IMR-90 (cell line): ENCODE measurements around the gene EBP. TPM values are rescaled to one million over a fixed set of nuclear protein-coding genes. Genes with fewer than 3 reads are reported as not detected.

Experiments
- ATAC-seq: fragments of 200-7000 bp; cut with Tn5 transposase; 2 replicates; pipeline ENCODE4 v1.9.1; 2020; ENCODE audit warnings: low read depth, mild to moderate bottlenecking, moderate library complexity
- BruUV-seq: library from RNA; stranded (reverse); fragments of 400-500 nt; replicated peaks from 2 replicates; lab custom pipeline; 2021; lab: Mats Ljungman, UMichigan
- CTCF ChIA-PET: fragments of 300-600 bp; formaldehyde crosslinking; extraction: SDS; loops from one replicate; lab custom pipeline; 2021; ENCODE audit warnings: antibody characterized with exemption; lab: Yijun Ruan, JAX
- POLR2A ChIA-PET: fragments of 300-600 bp; sonication (Branson Sonifier 250); formaldehyde crosslinking; loops from one replicate; lab custom pipeline; 2022; ENCODE audit warnings: antibody characterized with exemption; ENCODE audit not compliant: unreplicated experiment; lab: Charles Lee
- DNase-seq: peaks from one replicate; pipeline ENCODE4 v3.0.0; 2013
- H2AFZ ChIP-seq: replicated peaks from 2 replicates; pipeline ENCODE3; 2013; ENCODE audit warnings: low read length, mild to moderate bottlenecking; ENCODE audit not compliant: poor library complexity
- H2AK5ac ChIP-seq: 2 replicates; pipeline ENCODE4 v1.6.1; 2013; ENCODE audit warnings: low read depth, low read length, inconsistent platforms
- H2AK9ac ChIP-seq: replicated peaks from 2 replicates; pipeline ENCODE3; 2013; ENCODE audit warnings: mild to moderate bottlenecking, low read depth, low read length, moderate library complexity; ENCODE audit not compliant: poor library complexity
- H2BK120ac ChIP-seq: 2 replicates; pipeline ENCODE4 v1.6.1; 2013; ENCODE audit warnings: low read depth, low read length, inconsistent platforms
- H2BK15ac ChIP-seq: 3 replicates; pipeline ENCODE4 v1.6.1; 2013; ENCODE audit warnings: low read depth, low read length, inconsistent platforms
- H2BK20ac ChIP-seq: 2 replicates; pipeline ENCODE4 v1.6.1; 2013; ENCODE audit warnings: low read depth, mild to moderate bottlenecking, inconsistent platforms, low read length, moderate library complexity
- H2BK5ac ChIP-seq: 2 replicates; pipeline ENCODE4 v1.6.1; 2013; ENCODE audit warnings: mild to moderate bottlenecking, low read depth, low read length, inconsistent platforms; ENCODE audit not compliant: poor library complexity, severe bottlenecking
- H3K14ac ChIP-seq: replicated peaks from 2 replicates; pipeline ENCODE4 v1.6.1; 2013; ENCODE audit warnings: low read depth, low read length, inconsistent platforms
- H3K18ac ChIP-seq: 2 replicates; pipeline ENCODE4 v1.6.1; 2013; ENCODE audit warnings: low read depth, low read length, control low read depth
- H3K23ac ChIP-seq: 2 replicates; pipeline ENCODE4 v1.6.1; 2013; ENCODE audit warnings: low read depth, low read length, inconsistent platforms
- H3K27ac ChIP-seq: 2 replicates; pipeline ENCODE4 v1.5.1; 2013; ENCODE audit warnings: mild to moderate bottlenecking, control low read depth, low read length; ENCODE audit not compliant: insufficient read depth
- H3K27me3 ChIP-seq: 2 replicates; pipeline ENCODE4 v1.6.1; 2013; ENCODE audit warnings: low read length; ENCODE audit not compliant: control insufficient read depth, insufficient read depth
- H3K36me3 ChIP-seq: 2 replicates; pipeline ENCODE4 v1.6.1; 2013; ENCODE audit warnings: low read length, mixed read lengths; ENCODE audit not compliant: control insufficient read depth, insufficient read depth
- H3K4ac ChIP-seq: 2 replicates; pipeline ENCODE4 v1.6.1; 2013; ENCODE audit warnings: low read depth, low read length, inconsistent platforms
- H3K4me1 ChIP-seq: 2 replicates; pipeline ENCODE4 v1.6.1; 2013; ENCODE audit warnings: low read length, mixed read lengths; ENCODE audit not compliant: control insufficient read depth, insufficient read depth
- H3K4me2 ChIP-seq: 2 replicates; pipeline ENCODE4 v1.6.1; 2013; ENCODE audit warnings: low read depth, mild to moderate bottlenecking, control low read depth, low read length, moderate library complexity
- H3K4me3 ChIP-seq: 2 replicates; pipeline ENCODE4 v1.5.1; 2013; ENCODE audit warnings: low read depth, mild to moderate bottlenecking, control low read depth, low read length, moderate library complexity; ENCODE audit not compliant: insufficient read depth
- H3K56ac ChIP-seq: 2 replicates; pipeline ENCODE4 v1.6.1; 2013; ENCODE audit warnings: low read length, inconsistent platforms; ENCODE audit not compliant: insufficient read depth; ENCODE audit errors: extremely low read depth
- H3K79me1 ChIP-seq, 2 experiments: 2 replicates each; pipeline ENCODE4 v1.6.1; 2013; ENCODE audit warnings: low read length in 2 of 2, inconsistent platforms in 1 of 2, low read depth in 1 of 2
- H3K9ac ChIP-seq: 2 replicates; pipeline ENCODE4 v1.6.1; 2013; ENCODE audit warnings: low read depth, low read length, control low read depth
- H3K9me1 ChIP-seq: 2 replicates; pipeline ENCODE4 v1.6.1; 2013; ENCODE audit warnings: low read length, inconsistent platforms; ENCODE audit not compliant: insufficient read depth
- H3K9me3 ChIP-seq: 2 replicates; pipeline ENCODE4 v1.6.1; 2013; ENCODE audit warnings: low read length; ENCODE audit not compliant: control insufficient read depth, insufficient read depth
- H4K20me1 ChIP-seq: 2 replicates; pipeline ENCODE4 v1.6.1; 2013; ENCODE audit warnings: low read length, inconsistent platforms; ENCODE audit not compliant: insufficient read depth
- H4K5ac ChIP-seq: 2 replicates; pipeline ENCODE4 v1.6.1; 2013; ENCODE audit warnings: mild to moderate bottlenecking, low read depth, low read length, control low read depth
- H4K8ac ChIP-seq, 2 experiments: 2 replicates each; pipeline ENCODE4 v1.6.1; 2013; ENCODE audit warnings: low read depth in 2 of 2, low read length in 2 of 2, control low read depth in 1 of 2, inconsistent platforms in 1 of 2
- H4K91ac ChIP-seq: 2 replicates; pipeline ENCODE4 v1.6.1; 2013; ENCODE audit warnings: low read depth, low read length, inconsistent platforms; ENCODE audit not compliant: insufficient read depth
- CHD1 ChIP-seq: IDR thresholded peaks from 2 replicates; pipeline ENCODE4 v1.6.1; 2012; ENCODE audit warnings: low read depth, low read length, improper control_type of control experiment
- FOS ChIP-seq: fragments of 150-350 bp; IDR thresholded peaks from 2 replicates; pipeline ENCODE4 v1.6.1; 2016; ENCODE audit warnings: low read depth, low read length
- MAZ ChIP-seq: IDR thresholded peaks from 2 replicates; pipeline ENCODE4 v1.6.1; 2012; ENCODE audit warnings: low read depth, mild to moderate bottlenecking, low read length, improper control_type of control experiment, moderate library complexity, borderline replicate concordance
- MXI1 ChIP-seq: IDR thresholded peaks from 2 replicates; pipeline ENCODE4 v1.6.1; 2012; ENCODE audit warnings: low read depth, mild to moderate bottlenecking, low read length, moderate library complexity, borderline replicate concordance
- USF2 ChIP-seq: fragments of 150-350 bp; IDR thresholded peaks from 2 replicates; pipeline ENCODE4 v1.6.1; 2017; ENCODE audit warnings: mild to moderate bottlenecking, antibody characterized with exemption, low read length, low read depth
- WGBS, 2 experiments: methylation state at CpG; one replicate each; pipeline versions ENCODE4 v1.1.5 to v1.1.7; 2013; ENCODE audit warnings: missing lambda C conversion rate in 2 of 2; ENCODE audit not compliant: insufficient read length in 1 of 2; ENCODE audit errors: extremely low coverage in 2 of 2; 5-methylcytosine and 5-hydroxymethylcytosine counted together
- dilution Hi-C: fragments of 300-500 bp; cut with HindIII; formaldehyde crosslinking; loops from one replicate; pipeline ENCODE4 v1.14.3; 2018; ENCODE audit warnings: low sequenced_read_pairs; ENCODE audit not compliant: unreplicated experiment
- in situ Hi-C: fragments of 300-500 bp; cut with MboI; formaldehyde crosslinking; loops from 3 replicates; pipeline ENCODE4 v1.14.3; 2019; ENCODE audit warnings: low sequenced_read_pairs, inconsistent platforms, mixed read lengths
- intact Hi-C: fragments of 100-400 bp; cut with micrococcal nuclease; formaldehyde crosslinking; loops from 2 replicates; pipeline ENCODE4 v1.10.0; 2022
- polyA plus RNA-seq, 3 experiments: library from polyadenylated mRNA; depleted of rRNA; stranded (reverse); fragments of >200 nt; gene quantifications; 2 replicates each; pipeline ENCODE4 v1.2.3, GENCODE V29; 2012; ENCODE audit warnings: low replicate concordance in 1 of 3
- total RNA-seq: library from RNA; depleted of rRNA; stranded (reverse); fragments of >200 nt; gene quantifications from 2 replicates; pipeline ENCODE4 v1.2.3, GENCODE V29; 2012

EBP gene
- total and polyA plus RNA-seq, 2 of the 4 experiments (the other 2 are of a cell fraction): 39.4 to 78.9 TPM

- H3K23ac ChIP-seq: no peak overlapping the region
- peaks cover 6 to 12% of the 10 kb centered on the region in 2 experiments; a peak in 3 of 4 replicates for H3K79me1 ChIP-seq
- H3K9me1 ChIP-seq: no peaks in the 10 kb centered on the region
- ChIA-PET POLR2A (no interaction called here), CTCF (interaction anchor here (0.9 kb wide), 1 partner anchor 13 kb away, joined by 4 read pairs; no protein-coding TSS in a partner anchor)
- in situ Hi-C loops (no loop called here), intact Hi-C loops (no loop called here), dilution Hi-C loops (no loop called here)
- no peaks in the 10 kb centered on the region for H4K20me1 ChIP-seq
- no peak overlapping the region for H2BK20ac ChIP-seq
- no peaks in the 10 kb centered on the region for H3K4me1 ChIP-seq
- H3K9ac ChIP-seq: no peak overlapping the region
- H3K4me2 ChIP-seq: no peak overlapping the region
- H2BK120ac ChIP-seq: no peak overlapping the region
- no peak overlapping the region for H4K8ac ChIP-seq
- no peak overlapping the region for H3K27ac ChIP-seq
- H3K18ac ChIP-seq: no peak overlapping the region
- ATAC-seq: no peak
- H2BK5ac ChIP-seq: no peak overlapping the region
- H4K91ac ChIP-seq: no peak overlapping the region
- no peak overlapping the region for H3K4me3 ChIP-seq
- H4K5ac ChIP-seq: no peak overlapping the region
- no peak overlapping the region for H3K14ac ChIP-seq
- TF ChIP-seq MAZ: no peak
- no peak for TF ChIP-seq USF2
- TF ChIP-seq CHD1: no peak
- no peak for TF ChIP-seq MXI1
- no peak for TF ChIP-seq FOS
- H3K9me3 ChIP-seq: no peaks in the 10 kb centered on the region
- H3K36me3 ChIP-seq: no peaks in the 10 kb centered on the region; the same call in 1 of the 2 replicates
- no peak overlapping the region for H2AK5ac ChIP-seq
- H2AFZ ChIP-seq: no peak overlapping the region
- no TSS peak for BruUV-seq
- no peak overlapping the region for H2AK9ac ChIP-seq
- DNase-seq: no peak
- no peak overlapping the region for H3K4ac ChIP-seq
- no peak overlapping the region for H3K56ac ChIP-seq
- no CpG with 5 or more reads among the region's 5 CpGs for WGBS, 2 experiments
- H2BK15ac ChIP-seq: no peak overlapping the region
- H3K27me3 ChIP-seq: no peaks in the 10 kb centered on the region; the same call in 1 of the 2 replicates
Observed at GRCh38 chrX:48507246-48507645, 14.4 kb upstream of the EBP start.
